Trophoblast cell (in vitro differentiated cells and primary cell): ENCODE measurements around the gene DCC.

ENCODE experiments used
- DNase-seq, 2 donors: peaks; one replicate each; pipeline ENCODE4 v3.0.0-alpha.2; 2016
- H2AFZ ChIP-seq: 2 replicates; pipeline ENCODE4 v1.6.1; 2013; ENCODE audit warnings: low read length, moderate library complexity, mild to moderate bottlenecking; ENCODE audit not compliant: insufficient read depth, poor library complexity
- H2AK5ac ChIP-seq: 2 replicates; pipeline ENCODE4 v1.6.1; 2013; ENCODE audit warnings: mild to moderate bottlenecking, low read length
- H2BK120ac ChIP-seq: 2 replicates; pipeline ENCODE4 v1.6.1; 2013; ENCODE audit warnings: low read length, mild to moderate bottlenecking, moderate library complexity; ENCODE audit not compliant: insufficient read depth, poor library complexity
- H2BK12ac ChIP-seq: 2 replicates; pipeline ENCODE4 v1.6.1; 2013; ENCODE audit warnings: mild to moderate bottlenecking, low read length, moderate library complexity
- H2BK5ac ChIP-seq: 2 replicates; pipeline ENCODE4 v1.6.1; 2013; ENCODE audit warnings: low read length, low read depth, moderate library complexity, mild to moderate bottlenecking; ENCODE audit not compliant: poor library complexity
- H3K14ac ChIP-seq: 2 replicates; pipeline ENCODE4 v1.6.1; 2013; ENCODE audit warnings: mild to moderate bottlenecking, low read length
- H3K18ac ChIP-seq: 2 replicates; pipeline ENCODE4 v1.6.1; 2013; ENCODE audit warnings: mild to moderate bottlenecking, low read length
- H3K23ac ChIP-seq: 2 replicates; pipeline ENCODE4 v1.6.1; 2013; ENCODE audit warnings: low read length
- H3K27ac ChIP-seq: 2 replicates; pipeline ENCODE4 v1.5.1; 2013; ENCODE audit warnings: low read depth, mild to moderate bottlenecking, inconsistent platforms, low read length, moderate library complexity
- H3K27me3 ChIP-seq: 2 replicates; pipeline ENCODE4 v1.6.1; 2013; ENCODE audit warnings: inconsistent platforms, mild to moderate bottlenecking, low read length, moderate library complexity; ENCODE audit not compliant: insufficient read depth
- H3K36me3 ChIP-seq, 2 experiments: 1 replicate in 1 of 2; 2 replicates in 1 of 2; pipeline ENCODE4 v1.6.1; 2013; ENCODE audit warnings: low read length in 2 of 2, mild to moderate bottlenecking in 2 of 2, moderate library complexity in 1 of 2; ENCODE audit not compliant: insufficient read depth in 2 of 2, control insufficient read depth in 1 of 2
- H3K4ac ChIP-seq: 2 replicates; pipeline ENCODE4 v1.6.1; 2013; ENCODE audit warnings: low read depth, mild to moderate bottlenecking, low read length, moderate library complexity
- H3K4me1 ChIP-seq, 2 experiments: 1 replicate in 1 of 2; 2 replicates in 1 of 2; pipeline ENCODE4 v1.6.1; 2013; ENCODE audit warnings: low read length in 2 of 2, mild to moderate bottlenecking in 2 of 2, moderate library complexity in 1 of 2; ENCODE audit not compliant: insufficient read depth in 2 of 2, control insufficient read depth in 1 of 2
- H3K4me2 ChIP-seq: 2 replicates; pipeline ENCODE4 v1.6.1; 2013; ENCODE audit warnings: inconsistent platforms, mild to moderate bottlenecking, low read length, moderate library complexity
- H3K4me3 ChIP-seq: 2 replicates; pipeline ENCODE4 v1.5.1; 2013; ENCODE audit warnings: mild to moderate bottlenecking, low read depth, low read length, inconsistent platforms
- H3K79me1 ChIP-seq: one replicate; pipeline ENCODE4 v1.6.1; 2013; ENCODE audit warnings: low read length
- H3K79me2 ChIP-seq: 2 replicates; pipeline ENCODE4 v1.6.1; 2013; ENCODE audit warnings: low read length, mild to moderate bottlenecking; ENCODE audit not compliant: control insufficient read depth, insufficient read depth, poor library complexity
- H3K9ac ChIP-seq: 2 replicates; pipeline ENCODE4 v1.6.1; 2013; ENCODE audit warnings: mild to moderate bottlenecking, low read length
- H3K9me3 ChIP-seq: 2 replicates; pipeline ENCODE4 v1.6.1; 2013; ENCODE audit warnings: low read depth, mild to moderate bottlenecking, control low read depth, inconsistent platforms, low read length; ENCODE audit not compliant: insufficient read depth
- H4K12ac ChIP-seq: 2 replicates; pipeline ENCODE4 v1.6.1; 2013; ENCODE audit warnings: low read depth, mild to moderate bottlenecking, low read length, moderate library complexity
- H4K8ac ChIP-seq: 2 replicates; pipeline ENCODE4 v1.6.1; 2013; ENCODE audit warnings: low read depth, mild to moderate bottlenecking, low read length, moderate library complexity
- H4K91ac ChIP-seq: one replicate; pipeline ENCODE4 v1.6.1; 2013; ENCODE audit warnings: low read depth, mild to moderate bottlenecking, low read length, moderate library complexity
- WGBS: extraction: QIAGEN DNeasy Blood & Tissue Kit; methylation state at CpG from one replicate; pipeline ENCODE4 v1.1.7; 2013; ENCODE audit warnings: missing lambda C conversion rate; ENCODE audit not compliant: insufficient read length, insufficient coverage; ENCODE audit errors: extremely low coverage; 5-methylcytosine and 5-hydroxymethylcytosine counted together

Gene DCC

DNA sequence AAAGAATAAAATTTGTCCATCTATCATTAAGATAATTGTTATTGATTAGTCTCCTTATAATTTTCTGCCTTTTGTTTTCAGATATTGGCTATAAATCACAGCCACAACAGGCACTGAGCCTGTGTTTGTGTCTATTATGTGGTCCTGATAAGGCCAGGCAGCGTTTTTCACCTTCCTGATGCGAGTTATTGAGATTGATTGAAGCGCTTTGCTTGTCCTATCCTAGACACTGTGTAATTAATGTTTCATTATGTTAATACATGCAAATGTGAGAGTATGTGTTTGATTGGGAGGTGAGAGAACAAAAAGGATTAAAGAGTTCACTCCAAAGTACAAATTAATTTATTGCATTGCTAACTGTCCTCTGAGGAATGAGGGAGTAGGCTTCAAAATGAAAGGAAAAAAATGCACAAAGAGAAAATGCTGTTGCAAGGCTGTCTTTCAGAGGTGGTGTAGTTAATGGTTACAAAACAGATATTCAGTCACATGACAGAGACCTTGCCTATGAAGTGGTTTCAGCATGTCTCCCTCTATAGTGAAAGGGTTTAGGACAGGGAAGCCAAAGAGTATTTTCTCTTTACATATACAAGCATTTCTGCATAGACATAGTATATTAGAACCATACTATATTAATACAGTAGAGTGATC is 391.1 kb downstream of the DCC start:
- WGBS, result no CpG with 5 or more reads among the region's 3 CpGs

DNA sequence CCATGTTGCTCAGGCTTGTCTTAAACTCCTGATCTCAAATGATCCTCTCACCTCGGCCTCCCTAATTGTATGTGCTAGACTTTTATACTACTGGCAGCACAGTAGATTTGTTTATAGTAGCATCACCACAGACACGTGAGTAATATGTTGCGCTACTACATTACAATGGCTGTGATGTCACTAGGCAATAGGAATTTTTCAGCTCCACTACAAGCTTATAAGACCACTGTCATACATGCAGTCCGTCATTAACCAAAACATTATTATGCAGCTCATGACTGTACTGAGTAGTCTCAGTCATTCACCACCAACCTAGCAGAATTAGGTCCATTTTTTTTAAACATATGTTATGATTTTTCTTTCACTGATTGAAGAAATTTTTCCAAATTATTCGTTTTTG is 398.9 kb downstream of the DCC start:
- no peak overlapping the region for H4K8ac ChIP-seq
- no peak overlapping the region for H2BK5ac ChIP-seq
- H3K27me3 ChIP-seq, result no peaks in the 10 kb centered on the region

More for the DNA sequence above, 391.1 kb downstream of the DCC start:
- H3K14ac ChIP-seq, result no peak overlapping the region
- no peaks in the 10 kb centered on the region for H3K4me1 ChIP-seq
- no peak overlapping the region for H2AK5ac ChIP-seq
- H3K27me3 ChIP-seq, result no peaks in the 10 kb centered on the region
- H3K9ac ChIP-seq, result no peak overlapping the region
- H2BK5ac ChIP-seq, result no peak overlapping the region
- no peak for DNase-seq
- no peak overlapping the region for H4K91ac ChIP-seq
- no peaks in the 10 kb centered on the region for H3K79me1 ChIP-seq
- no peak overlapping the region for H3K18ac ChIP-seq
- no peaks in the 10 kb centered on the region for H3K9me3 ChIP-seq
- H4K12ac ChIP-seq, result no peak overlapping the region
- H3K23ac ChIP-seq, result no peak overlapping the region
- no peak overlapping the region for H3K27ac ChIP-seq
- H2BK12ac ChIP-seq, result no peak overlapping the region
- H2BK120ac ChIP-seq, result no peak overlapping the region
- no peak overlapping the region for H2AFZ ChIP-seq
- no peak overlapping the region for H3K4me2 ChIP-seq
- no peaks in the 10 kb centered on the region for H3K79me2 ChIP-seq
- no peak overlapping the region for H4K8ac ChIP-seq
- H3K36me3 ChIP-seq, result no peaks in the 10 kb centered on the region
- no peak overlapping the region for H3K4ac ChIP-seq
- H3K4me3 ChIP-seq, result no peak overlapping the region

DNA sequence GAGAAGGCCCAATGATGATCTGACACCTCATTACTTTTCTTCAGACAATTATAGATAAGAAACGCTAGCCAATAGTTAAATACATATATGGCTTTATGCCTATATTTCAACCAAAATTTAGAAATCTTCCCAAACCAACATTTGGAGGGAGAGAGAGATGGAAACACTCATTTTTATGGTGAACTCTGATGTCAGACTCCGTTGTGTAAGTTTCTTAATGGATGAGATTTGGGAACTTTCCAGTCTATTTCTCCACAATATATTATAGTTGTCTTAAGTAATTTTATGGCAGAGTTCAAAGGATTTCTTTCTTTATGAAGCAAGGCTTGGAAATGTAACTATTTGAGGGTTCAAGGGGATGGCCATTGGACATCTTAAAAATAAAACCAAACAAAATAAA is 407.0 kb downstream of the DCC start:
- no peak overlapping the region for H3K4me3 ChIP-seq
- no CpG with 5 or more reads among the region's 2 CpGs for WGBS
- H3K36me3 ChIP-seq, result no peaks in the 10 kb centered on the region
- no peak overlapping the region for H2BK5ac ChIP-seq
- peaks cover 0 to 5% of the 10 kb centered on the region in 2 experiments for H3K4me1 ChIP-seq
- no peak overlapping the region for H2BK120ac ChIP-seq
- H4K91ac ChIP-seq, result no peak overlapping the region
- no peaks in the 10 kb centered on the region for H3K79me2 ChIP-seq
- H2AFZ ChIP-seq, result no peak overlapping the region
- no peak overlapping the region for H3K18ac ChIP-seq
- H3K9ac ChIP-seq, result no peak overlapping the region
- no peak overlapping the region for H3K4ac ChIP-seq
- no peaks in the 10 kb centered on the region for H3K79me1 ChIP-seq
- DNase-seq, result no peak
- H3K4me2 ChIP-seq, result no peak overlapping the region
- H3K9me3 ChIP-seq, result peaks cover 3% of the 10 kb centered on the region
- H3K14ac ChIP-seq, result no peak overlapping the region
- H2AK5ac ChIP-seq, result no peak overlapping the region
- no peaks in the 10 kb centered on the region for H3K27me3 ChIP-seq
- H3K27ac ChIP-seq, result no peak overlapping the region
- H3K23ac ChIP-seq, result no peak overlapping the region
- no peak overlapping the region for H4K8ac ChIP-seq
- H2BK12ac ChIP-seq, result no peak overlapping the region
- no peak overlapping the region for H4K12ac ChIP-seq

More for the DNA sequence above, 398.9 kb downstream of the DCC start:
- H3K27ac ChIP-seq, result no peak overlapping the region
- H3K4me1 ChIP-seq, result peaks cover 0 to 5% of the 10 kb centered on the region in 2 experiments
- H2AFZ ChIP-seq, result no peak overlapping the region
- no peak overlapping the region for H4K12ac ChIP-seq
- no peak overlapping the region for H2BK12ac ChIP-seq
- no peak overlapping the region for H2AK5ac ChIP-seq
- DNase-seq, result peak in 1 of 2 donors; percentile 13
- H3K4ac ChIP-seq, result no peak overlapping the region
- no peak overlapping the region for H2BK120ac ChIP-seq
- H3K23ac ChIP-seq, result no peak overlapping the region
- no peak overlapping the region for H3K14ac ChIP-seq
- no peak overlapping the region for H3K4me3 ChIP-seq
- H3K79me1 ChIP-seq, result no peaks in the 10 kb centered on the region
- H3K9ac ChIP-seq, result no peak overlapping the region
- H3K9me3 ChIP-seq, result no peaks in the 10 kb centered on the region
- no peak overlapping the region for H4K91ac ChIP-seq
- H3K36me3 ChIP-seq, result no peaks in the 10 kb centered on the region
- no peak overlapping the region for H3K18ac ChIP-seq
- H3K4me2 ChIP-seq, result no peak overlapping the region
- H3K79me2 ChIP-seq, result no peaks in the 10 kb centered on the region
- no CpG with 5 or more reads among the region's 5 CpGs for WGBS

DNA sequence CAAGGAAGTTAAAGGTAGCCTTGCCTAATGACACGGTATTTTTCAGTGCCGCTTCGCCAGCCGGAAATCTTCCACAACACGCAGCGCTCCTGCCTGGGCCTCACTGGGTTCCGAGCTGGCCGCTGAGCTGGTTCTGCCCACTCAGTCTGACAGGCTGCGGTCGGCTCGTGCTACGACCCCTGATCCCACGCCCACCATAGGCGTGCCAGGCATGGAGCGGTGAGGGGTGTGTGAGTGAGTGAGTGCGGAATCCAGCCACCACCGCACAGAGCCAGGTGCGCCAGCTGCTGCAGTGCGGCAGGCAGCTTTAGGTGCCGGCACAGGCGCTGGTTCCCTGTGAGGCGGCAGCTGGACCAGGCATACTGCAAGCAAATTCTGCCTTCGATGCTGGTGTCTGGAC is 407.9 kb downstream of the DCC start:
- Histone ChIP-seq H4K12ac (no peak overlapping the region), H3K4ac (no peak overlapping the region), H2BK12ac (no peak overlapping the region), H3K79me1 (no peaks in the 10 kb centered on the region), H2AK5ac (no peak overlapping the region), H3K36me3 (no peaks in the 10 kb centered on the region), H3K14ac (no peak overlapping the region), H4K91ac (no peak overlapping the region), H3K23ac (no peak overlapping the region), H2BK120ac (no peak overlapping the region), H3K9ac (no peak overlapping the region), H4K8ac (no peak overlapping the region), H2AFZ (no peak overlapping the region), H3K18ac (no peak overlapping the region), H3K9me3 (peaks cover 3% of the 10 kb centered on the region), H3K4me3 (no peak overlapping the region), H3K27me3 (no peaks in the 10 kb centered on the region), H3K79me2 (no peaks in the 10 kb centered on the region), H2BK5ac (no peak overlapping the region), H3K4me2 (no peak overlapping the region), H3K4me1 (peaks cover 0 to 5% of the 10 kb centered on the region in 2 experiments), H3K27ac (no peak overlapping the region)
- no peak for DNase-seq
- no CpG with 5 or more reads among the region's 23 CpGs for WGBS
